HG03025 (cell line): Measurements from ENCODE around the gene APOO.
"Not testable (repeated sequence)": the region's sequence is repeated elsewhere in the genome, so short reads cannot be mapped to it uniquely, and the experiment has no call there.

ENCODE experiments used
- ATAC-seq: cut with Tn5 transposase; IDR thresholded peaks from one replicate; pipeline ENCODE4 v1.9.1; 2021; ENCODE audit warnings: mild to moderate bottlenecking, moderate library complexity; ENCODE audit not compliant: unreplicated experiment, low FRiP score

APOO gene

GRCh38 chrX:23864742-23865326, 42.9 kb downstream of the APOO start:
- ATAC-seq: no peak

DNA sequence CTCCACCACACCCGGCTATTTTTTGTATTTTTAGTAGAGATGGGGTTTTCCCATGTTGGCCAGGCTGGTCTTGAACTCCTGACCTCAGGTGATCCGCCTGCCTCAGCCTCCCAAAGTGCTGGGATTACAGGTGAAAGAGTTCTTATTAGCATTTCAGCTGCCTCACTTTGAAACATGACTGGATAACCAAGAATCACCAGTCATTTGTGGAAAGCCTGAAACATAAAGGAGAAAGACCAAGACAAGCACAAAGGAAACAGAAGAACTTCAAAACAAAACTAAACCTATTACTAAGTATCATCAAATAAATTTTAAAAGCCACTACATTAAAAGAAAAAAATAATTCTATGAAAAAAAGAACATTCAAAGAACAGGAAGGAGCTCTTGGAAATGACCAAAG, 45.8 kb downstream of the APOO start:
- not testable (repeated sequence) for ATAC-seq

GRCh38 chrX:23861215-23861896, 46.4 kb downstream of the APOO start:
- ATAC-seq: no peak

GRCh38 chrX:23859238-23859637, 48.5 kb downstream of the APOO start:
- not testable (repeated sequence) for ATAC-seq

DNA sequence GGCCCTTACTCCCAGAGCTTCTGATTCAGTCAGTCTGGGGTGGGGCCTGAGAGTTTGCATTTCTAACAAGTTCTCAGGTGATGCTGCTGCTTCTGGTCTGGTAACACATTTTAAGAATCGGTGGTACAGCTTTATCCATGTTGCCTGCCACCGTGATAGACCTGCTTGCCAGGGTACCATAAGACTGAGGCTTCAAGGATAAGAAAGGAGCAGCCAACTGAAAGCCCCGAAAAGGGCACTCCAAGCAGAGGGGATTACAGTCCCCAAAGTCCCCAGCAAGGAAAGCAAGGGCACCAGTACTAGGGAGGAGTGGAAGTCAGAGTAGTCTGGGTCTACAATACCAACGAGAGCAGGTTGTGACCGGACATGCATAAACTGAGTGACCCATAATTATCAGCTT, 49.8 kb downstream of the APOO start:
- ATAC-seq: no peak

GRCh38 chrX:23857363-23857762, 50.4 kb downstream of the APOO start:
- ATAC-seq: no peak

DNA sequence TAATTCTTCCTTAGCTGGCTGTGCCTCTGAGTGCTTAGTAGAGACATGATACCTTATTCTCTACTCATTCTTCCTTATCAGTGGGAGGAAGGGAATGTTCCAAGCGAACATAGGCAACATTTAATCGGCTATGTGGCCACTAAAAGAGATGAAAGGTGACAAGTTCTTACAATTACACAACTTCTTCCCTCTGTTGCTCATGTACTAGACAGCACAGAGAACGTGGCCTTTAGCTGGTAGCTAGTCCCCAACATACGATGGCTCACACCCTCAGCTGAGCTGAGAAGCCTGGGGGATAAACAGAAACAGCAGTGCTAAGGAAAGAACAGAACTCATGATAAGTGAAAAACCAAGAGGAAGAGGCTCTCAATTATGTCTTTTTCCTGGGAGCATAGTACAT, 52.2 kb downstream of the APOO start:
- ATAC-seq: no peak

DNA sequence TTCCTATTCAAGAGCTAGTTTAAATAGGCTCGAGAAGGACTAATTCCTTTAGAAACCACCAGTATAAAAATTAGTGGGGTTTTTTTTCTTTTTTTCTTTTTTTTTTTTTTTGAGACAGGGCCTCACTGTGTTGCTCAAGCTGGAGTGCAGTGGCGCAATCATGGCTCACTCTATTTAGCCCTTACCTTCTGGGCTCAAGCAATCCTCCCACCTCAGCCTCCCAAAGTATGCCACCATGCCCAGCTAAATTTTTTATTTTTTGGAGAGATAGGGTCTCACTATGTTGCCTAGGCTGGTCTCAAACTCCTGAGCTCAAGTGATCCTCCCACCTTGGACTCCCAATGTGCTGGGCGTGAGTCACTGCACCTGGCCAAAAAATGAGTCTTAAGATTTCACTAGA, 52.8 kb downstream of the APOO start:
- ATAC-seq: no peak

DNA sequence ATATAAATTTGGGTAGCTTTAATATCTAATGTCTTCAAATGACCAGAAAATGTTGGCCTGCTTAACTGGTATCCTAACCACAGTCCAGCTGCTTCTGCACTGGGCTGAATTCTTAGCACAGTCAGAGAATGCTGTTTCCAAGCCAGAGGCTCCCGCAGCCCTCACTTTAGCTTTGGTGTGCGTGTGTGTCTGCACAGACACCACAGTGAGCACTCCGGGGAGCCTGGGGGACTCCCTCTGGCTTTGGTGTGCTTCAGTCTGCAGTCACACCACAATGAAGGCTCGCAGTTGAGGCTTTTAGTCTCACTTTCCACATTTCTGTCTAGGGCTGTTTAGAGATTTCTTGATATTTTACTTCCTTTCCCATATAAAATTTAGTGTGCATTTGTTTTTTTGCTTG, 53.6 kb downstream of the APOO start:
- no peak for ATAC-seq

GRCh38 chrX:23851544-23851943, 56.2 kb downstream of the APOO start:
- ATAC-seq: no peak

DNA sequence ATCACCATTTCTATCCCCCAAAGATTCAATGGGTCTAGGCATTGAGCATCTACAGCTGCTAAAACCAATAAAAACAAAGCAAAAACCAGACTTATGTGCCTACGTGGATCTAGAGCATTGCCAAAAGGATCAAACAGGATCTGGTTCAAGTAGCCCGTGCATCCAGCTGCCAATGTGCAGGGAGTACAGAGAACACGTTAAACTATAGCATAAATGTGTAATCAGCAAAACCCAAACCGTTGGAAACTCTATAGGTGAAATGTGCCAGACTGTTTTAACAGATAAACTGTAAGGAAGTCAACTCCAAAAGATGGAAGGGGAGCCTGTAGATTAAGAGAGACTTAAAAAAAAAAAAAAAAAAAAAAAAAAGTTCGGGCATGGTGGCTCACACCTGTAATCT, 58.5 kb downstream of the APOO start:
- no peak for ATAC-seq

DNA sequence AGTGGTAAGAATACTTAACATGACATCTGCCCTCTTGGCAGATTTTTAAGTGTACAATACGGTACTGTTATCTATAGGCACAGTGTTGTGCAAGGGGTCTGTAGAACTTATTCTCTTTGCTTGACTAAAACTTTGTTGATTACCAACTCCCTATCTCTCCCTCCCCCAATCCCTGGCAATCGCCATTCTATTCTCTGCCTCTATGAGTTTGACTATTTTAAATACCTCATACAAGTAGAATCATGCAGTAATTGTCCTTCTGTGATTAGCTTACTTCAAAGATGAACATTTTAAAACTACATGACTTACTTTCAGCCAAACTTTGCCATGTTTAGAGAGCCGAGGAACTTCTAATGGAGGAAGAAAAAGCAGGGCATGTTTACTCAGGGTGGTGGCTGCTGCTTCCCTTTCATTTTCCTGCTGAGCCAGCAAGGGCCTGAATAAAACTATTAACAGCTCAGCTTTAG, 62.4 kb downstream of the APOO start:
- no peak for ATAC-seq

- no peak for ATAC-seq
Observed at GRCh38 chrX:23844502-23845138, 63.1 kb downstream of the APOO start.

- no peak for ATAC-seq
Observed at GRCh38 chrX:23841847-23842522, 65.8 kb downstream of the APOO start.

DNA sequence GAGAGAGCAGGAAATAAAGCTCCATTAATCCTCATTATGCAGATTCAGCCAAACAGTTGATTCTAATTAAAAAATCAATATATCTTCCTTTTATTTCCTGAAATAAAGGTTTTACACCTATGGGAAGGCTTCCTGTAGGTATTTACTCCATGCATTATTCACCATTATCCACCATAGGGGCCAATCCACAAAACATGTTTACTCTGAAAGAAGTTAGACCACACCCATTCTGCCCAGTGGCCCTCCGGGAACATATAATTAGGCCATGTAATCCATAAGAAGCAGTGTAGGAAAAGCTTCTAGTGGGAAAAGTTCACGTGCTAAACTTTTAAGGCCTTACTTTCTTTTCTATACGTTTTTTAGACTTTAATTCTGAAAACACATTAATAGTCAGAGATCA, 67.1 kb downstream of the APOO start:
- no peak for ATAC-seq

DNA sequence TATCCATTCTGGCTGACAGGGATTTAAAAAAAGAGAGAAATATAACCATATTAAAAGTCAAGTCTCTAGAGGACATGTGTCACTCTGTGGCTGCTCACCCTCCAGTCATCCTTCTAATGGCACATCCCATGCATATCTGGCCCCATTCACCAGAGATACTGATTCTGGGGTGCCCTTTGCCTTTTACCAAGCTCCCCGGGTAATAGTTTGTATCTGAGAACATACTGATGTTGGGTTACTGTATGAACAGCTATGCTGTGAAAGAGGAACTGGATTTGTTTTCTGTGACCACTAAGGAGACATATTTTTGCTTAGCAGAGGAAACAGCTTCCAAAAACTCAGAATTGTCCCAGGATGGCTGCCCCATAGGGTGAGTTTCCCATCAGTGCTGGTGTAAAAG, 68.8 kb downstream of the APOO start:
- no peak for ATAC-seq

DNA sequence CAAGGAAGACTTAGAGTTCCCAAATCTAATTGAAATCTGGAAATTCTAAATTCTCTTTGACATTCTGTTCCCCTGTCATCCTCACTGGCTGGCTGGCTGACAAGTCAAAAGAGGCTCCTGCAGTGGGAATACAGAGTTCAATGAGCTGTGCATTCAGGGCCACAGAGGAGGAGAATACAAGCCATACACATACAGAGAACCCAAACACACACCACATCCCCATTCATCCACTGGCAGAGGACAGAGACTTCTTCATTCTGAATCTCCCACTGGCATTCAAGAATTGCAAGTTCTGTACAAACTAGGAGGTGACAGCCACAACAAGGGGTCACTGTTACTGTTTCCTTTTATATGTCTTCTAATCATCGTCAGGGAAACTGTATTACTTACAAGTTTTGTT, 75.0 kb downstream of the APOO start:
- ATAC-seq: no peak

DNA sequence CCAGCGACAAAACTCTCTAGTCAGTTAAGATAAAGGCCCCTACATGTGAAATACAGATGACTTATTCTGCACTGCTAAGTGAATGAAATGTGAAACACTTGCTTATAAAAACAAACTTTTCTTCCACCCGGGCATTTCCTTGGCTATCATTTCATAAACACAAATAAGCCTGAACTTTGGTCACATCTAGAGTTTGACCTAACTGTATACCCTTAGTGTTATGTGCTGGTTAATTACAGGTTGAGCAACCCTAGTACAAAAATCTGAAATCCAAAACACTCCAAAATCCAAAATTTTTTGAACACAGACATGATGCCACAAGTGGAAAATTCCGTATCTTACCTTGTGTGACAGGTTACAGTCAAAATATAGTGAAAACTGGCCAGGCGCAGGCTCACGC, 78.9 kb downstream of the APOO start:
- ATAC-seq: no peak

DNA sequence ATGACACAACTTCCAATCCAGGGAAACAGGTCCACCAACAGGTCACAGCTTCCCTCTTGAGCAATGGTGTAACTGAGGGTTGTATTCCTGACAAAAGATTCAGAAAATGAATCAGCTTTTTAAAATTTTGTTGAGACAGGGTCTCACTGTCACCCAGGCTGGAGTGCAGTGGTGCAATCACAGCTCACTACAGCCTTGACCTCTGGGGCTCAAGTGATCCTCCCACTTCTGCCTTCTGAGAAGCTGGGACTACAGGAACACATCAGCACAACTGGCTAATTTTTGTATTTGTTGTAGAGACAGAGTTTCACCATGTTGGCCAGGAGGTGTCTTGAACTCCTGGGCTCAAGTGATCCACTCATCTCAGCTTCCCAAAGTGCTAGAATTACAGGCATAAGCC, 81.1 kb downstream of the APOO start:
- ATAC-seq: no peak

DNA sequence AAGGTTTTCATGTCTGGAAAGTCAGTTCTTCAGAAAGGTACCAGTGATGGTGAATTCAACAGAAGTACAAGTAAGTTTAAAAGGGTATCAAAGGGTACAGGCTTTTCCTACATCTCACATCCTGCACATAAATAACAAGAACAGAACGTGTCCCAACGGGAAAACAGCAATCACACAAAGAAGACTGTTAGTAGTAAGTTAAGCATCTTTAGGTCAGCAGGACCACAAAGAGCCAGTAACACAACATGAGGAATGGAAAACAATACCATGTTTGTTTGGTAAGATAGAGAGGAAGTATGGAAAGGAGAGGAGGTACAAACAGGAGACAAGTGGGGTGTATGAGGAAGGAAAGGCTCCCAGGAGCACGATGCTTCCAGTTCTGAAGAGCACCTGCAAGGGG, 81.5 kb downstream of the APOO start:
- ATAC-seq: no peak

GRCh38 chrX:23825675-23826074, 82.1 kb downstream of the APOO start:
- no peak for ATAC-seq
